HCT116 (cell line): ENCODE measurements around the gene FAM81A. TPM values are rescaled to one million over a fixed set of nuclear protein-coding genes. Genes with fewer than 3 reads are reported as not detected.

Experiments
- ATAC-seq: fragments of 200-7000 bp; cut with Tn5 transposase; 2 replicates; pipeline ENCODE4 v1.9.1; 2020; ENCODE audit warnings: mild to moderate bottlenecking, moderate library complexity
- BruUV-seq: library from RNA; stranded (reverse); fragments of 400-500 nt; replicated peaks from 2 replicates; lab custom pipeline; 2021; lab: Mats Ljungman, UMichigan
- CTCF ChIA-PET: fragments of 300-600 bp; sonication (Branson Sonifier 250); formaldehyde crosslinking; loops from one replicate; lab custom pipeline; 2021; ENCODE audit warnings: antibody characterized with exemption; lab: Charles Lee
- POLR2A ChIA-PET: fragments of 300-600, 350-600 bp; sonication (Branson Sonifier 250); formaldehyde crosslinking; loops from one replicate; lab custom pipeline; 2021; ENCODE audit warnings: antibody characterized with exemption; lab: Charles Lee
- RAD21 ChIA-PET, 2 experiments: fragments of 300-600 bp; sonication (Branson Sonifier 250); formaldehyde crosslinking; loops; one replicate each; lab custom pipeline; 2023; ENCODE audit warnings: low total read pairs in 2 of 2; ENCODE audit not compliant: uncharacterized antibody in 2 of 2, unreplicated experiment in 2 of 2, low non-redundant PET in 1 of 2; lab: Charles Lee
- DNase-seq: peaks from one replicate; pipeline ENCODE4 v3.0.0-alpha.2; 2010; ENCODE audit warnings: low read depth, low spot score
- H2AFZ ChIP-seq: fragments of 200-600 bp; shearing (Covaris generic), sonication (generic); 2 replicates; pipeline ENCODE4 v1.6.1; 2017; ENCODE audit warnings: low read depth, mixed run types, mixed read lengths, antibody characterized with exemption, low read length; ENCODE audit not compliant: poor library complexity, severe bottlenecking
- H3K27ac ChIP-seq: 2 replicates; pipeline ENCODE4 v1.5.1; 2012; ENCODE audit warnings: low read depth, low read length
- H3K27me3 ChIP-seq: fragments of 200-600 bp; sonication (generic); 2 replicates; pipeline ENCODE4 v1.6.1; 2016; ENCODE audit warnings: mixed run types, low read length, mixed read lengths; ENCODE audit not compliant: insufficient read depth
- H3K36me3 ChIP-seq, 2 experiments: fragments of 200-500 bp in 1 of 2; fragments of 200-600 bp in 1 of 2; sonication (Bioruptor generic) in 1 of 2; sonication (generic) in 1 of 2; 2 replicates each; pipeline versions ENCODE4 v1.5.1 to v1.6.1; 2014 to 2016; ENCODE audit warnings: low read length in 2 of 2, inconsistent platforms in 1 of 2, mixed read lengths in 1 of 2, mixed run types in 1 of 2; ENCODE audit not compliant: insufficient read depth in 2 of 2, control insufficient read depth in 1 of 2
- H3K4me1 ChIP-seq, 2 experiments: fragments of 200-600 bp in 1 of 2; sonication (generic) in 1 of 2; 2 replicates each; pipeline versions ENCODE4 v1.5.1 to v1.6.1; 2012 to 2017; ENCODE audit warnings: low read length in 2 of 2, inconsistent platforms in 1 of 2, mild to moderate bottlenecking in 1 of 2, mixed read lengths in 1 of 2, mixed run types in 1 of 2, moderate library complexity in 1 of 2; ENCODE audit not compliant: insufficient read depth in 2 of 2, control insufficient read depth in 1 of 2
- H3K4me2 ChIP-seq: fragments of 200-600 bp; sonication (generic); 2 replicates; pipeline ENCODE4 v1.6.1; 2017; ENCODE audit warnings: mixed run types, low read length, mixed read lengths
- H3K4me3 ChIP-seq, 2 experiments: fragments of 200-600 bp in 1 of 2; sonication (generic) in 1 of 2; replicated peaks in 1 of 2; 2 replicates each; pipeline ENCODE4 v1.5.1; 2011 to 2016; ENCODE audit warnings: low read length in 2 of 2, control low read depth in 1 of 2, low read depth in 1 of 2, mild to moderate bottlenecking in 1 of 2, mixed read lengths in 1 of 2, mixed run types in 1 of 2
- H3K79me2 ChIP-seq: fragments of 200-600 bp; sonication (generic); 2 replicates; pipeline ENCODE4 v1.6.1; 2017; ENCODE audit warnings: mild to moderate bottlenecking, mixed run types, low read length, moderate library complexity, mixed read lengths; ENCODE audit not compliant: insufficient read depth
- H3K9ac ChIP-seq: fragments of 200-600 bp; sonication (generic); 2 replicates; pipeline ENCODE4 v1.6.1; 2016; ENCODE audit warnings: low read length, mixed read lengths
- H3K9me2 ChIP-seq: fragments of 200-600 bp; sonication (generic), shearing (Covaris generic); 2 replicates; pipeline ENCODE4 v1.6.1; 2017; ENCODE audit warnings: mixed run types, mild to moderate bottlenecking, moderate library complexity; ENCODE audit not compliant: insufficient read depth
- H3K9me3 ChIP-seq, 2 experiments: fragments of 200-500 bp in 1 of 2; fragments of 200-600 bp in 1 of 2; sonication (Bioruptor generic) in 1 of 2; sonication (generic) in 1 of 2; 2 replicates each; pipeline ENCODE4 v1.6.1; 2014 to 2017; ENCODE audit warnings: low read length in 2 of 2, mixed read lengths in 2 of 2, inconsistent platforms in 1 of 2, low read depth in 1 of 2, mild to moderate bottlenecking in 1 of 2, mixed run types in 1 of 2, moderate library complexity in 1 of 2; ENCODE audit not compliant: control insufficient read depth in 1 of 2, insufficient read depth in 1 of 2
- H4K20me1 ChIP-seq: fragments of 200-600 bp; sonication (generic), shearing (Covaris generic); 2 replicates; pipeline ENCODE4 v1.6.1; 2017; ENCODE audit warnings: mixed run types, mild to moderate bottlenecking, moderate library complexity; ENCODE audit not compliant: insufficient read depth
- CEBPB ChIP-seq: IDR thresholded peaks from 2 replicates; pipeline ENCODE4 v1.6.1; 2012; ENCODE audit warnings: low read depth
- EGR1 ChIP-seq: IDR thresholded peaks from 2 replicates; pipeline ENCODE4 v1.6.1; 2012; ENCODE audit warnings: low read depth
- ELF1 ChIP-seq: IDR thresholded peaks from 2 replicates; pipeline ENCODE4 v1.6.1; 2012; ENCODE audit warnings: low read depth, borderline replicate concordance
- POLR2A ChIP-seq: IDR thresholded peaks from 2 replicates; pipeline ENCODE4 v1.7.0; 2011; ENCODE audit warnings: borderline replicate concordance; ENCODE audit not compliant: insufficient read depth, insufficient read length; ENCODE audit errors: extremely low read depth
- RAD21 ChIP-seq: IDR thresholded peaks from 2 replicates; pipeline ENCODE4 v1.6.1; 2012; ENCODE audit warnings: low read depth, mild to moderate bottlenecking
- SP1 ChIP-seq: IDR thresholded peaks from 2 replicates; pipeline ENCODE4 v1.6.1; 2012; ENCODE audit warnings: low read depth
- SRF ChIP-seq: IDR thresholded peaks from 2 replicates; pipeline ENCODE4 v1.6.1; 2012; ENCODE audit warnings: low read depth
- YY1 ChIP-seq: IDR thresholded peaks from 2 replicates; pipeline ENCODE4 v1.6.1; 2011; ENCODE audit warnings: low read length, low read depth, moderate library complexity, mild to moderate bottlenecking; ENCODE audit not compliant: insufficient replicate concordance; ENCODE audit errors: extremely low read depth
- ZFX ChIP-seq: fragments of 450-650 bp; IDR thresholded peaks from 2 replicates; pipeline ENCODE4 v1.6.1; 2017
- intact Hi-C: fragments of 100-400 bp; cut with micrococcal nuclease; formaldehyde crosslinking; loops from 2 replicates; pipeline ENCODE4 v1.10.0; 2022
- total RNA-seq: library from RNA; stranded (reverse); gene quantifications from one replicate; pipeline ENCODE4 v1.2.1, GENCODE V29; 2021; ENCODE audit not compliant: unreplicated experiment
- TF ChIP-seq, protein P1 (sequence below): IDR thresholded peaks from 2 replicates; pipeline ENCODE4 v1.6.1; 2012
- TF ChIP-seq, protein P2 (sequence below): IDR thresholded peaks from 2 replicates; pipeline ENCODE4 v1.6.1; 2012; ENCODE audit warnings: low read depth

FAM81A gene
- total RNA-seq, 1 experiment from 2014 or later, result 6.6 TPM

DNA sequence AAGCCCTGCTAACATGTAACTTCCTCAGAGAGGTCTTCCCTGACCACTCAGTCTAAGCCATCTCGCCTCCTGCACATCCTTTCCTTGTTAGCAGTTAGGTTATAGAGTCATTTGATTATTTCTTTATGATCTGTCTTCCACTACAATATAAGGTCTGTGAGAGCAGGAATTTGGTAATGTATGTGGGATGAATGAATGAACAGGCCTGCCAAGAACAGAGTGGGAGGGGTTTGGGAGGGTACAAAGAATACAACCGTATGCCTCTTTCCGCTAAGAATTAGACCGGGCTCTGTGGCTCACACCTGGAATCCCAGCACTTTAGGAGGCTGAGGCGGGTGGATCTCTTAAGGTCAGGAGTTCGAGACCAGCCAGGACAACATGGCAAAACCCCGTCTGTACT lies 32.9 kb upstream of the FAM81A start:
- TF ChIP-seq, protein P1, sequence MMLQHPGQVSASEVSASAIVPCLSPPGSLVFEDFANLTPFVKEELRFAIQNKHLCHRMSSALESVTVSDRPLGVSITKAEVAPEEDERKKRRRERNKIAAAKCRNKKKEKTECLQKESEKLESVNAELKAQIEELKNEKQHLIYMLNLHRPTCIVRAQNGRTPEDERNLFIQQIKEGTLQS, result no peak
- no peak for TF ChIP-seq CEBPB
- TF ChIP-seq ZFX, result no peak
- no peak for TF ChIP-seq SRF
- no peak for TF ChIP-seq POLR2A
- no peak for TF ChIP-seq ELF1
- no peak for TF ChIP-seq SP1
- intact Hi-C loops, result no loop called here

DNA sequence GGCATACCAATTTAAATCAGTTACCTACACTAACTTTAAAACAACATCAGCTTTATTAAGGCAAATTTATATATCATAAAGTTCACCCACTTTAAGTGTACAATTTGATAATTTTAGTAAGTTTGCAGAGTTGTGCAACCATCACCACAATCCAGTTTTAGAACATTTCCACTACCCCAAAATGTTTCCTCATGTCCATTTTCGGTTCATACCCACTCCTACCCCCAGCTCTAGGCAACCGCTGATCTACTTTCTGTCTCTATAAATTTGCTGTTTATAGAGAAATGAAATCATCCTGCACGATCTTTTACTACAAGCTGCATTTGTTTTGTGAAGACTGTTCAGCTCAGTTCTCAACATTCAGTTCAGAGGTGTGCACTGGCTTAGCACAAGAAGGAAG lies 31.5 kb upstream of the FAM81A start:
- no peak for ATAC-seq
- Histone ChIP-seq H3K36me3 (no peaks in the 10 kb centered on the region), H4K20me1 (no peaks in the 10 kb centered on the region), H3K9ac (no peak overlapping the region), H3K4me1 (peaks cover 0 to 8% of the 10 kb centered on the region in 2 experiments; a peak in 2 of 4 replicates), H3K9me3 (no peaks in the 10 kb centered on the region), H3K79me2 (no peaks in the 10 kb centered on the region)
- ChIA-PET RAD21 (interaction anchor here in 1 of 2 experiments (1.2 kb wide), 1 partner anchor 245 kb away, joined by 3 read pairs; no protein-coding TSS in a partner anchor), CTCF (no interaction called here)
- no TSS peak for BruUV-seq
- TF ChIP-seq, protein P2, sequence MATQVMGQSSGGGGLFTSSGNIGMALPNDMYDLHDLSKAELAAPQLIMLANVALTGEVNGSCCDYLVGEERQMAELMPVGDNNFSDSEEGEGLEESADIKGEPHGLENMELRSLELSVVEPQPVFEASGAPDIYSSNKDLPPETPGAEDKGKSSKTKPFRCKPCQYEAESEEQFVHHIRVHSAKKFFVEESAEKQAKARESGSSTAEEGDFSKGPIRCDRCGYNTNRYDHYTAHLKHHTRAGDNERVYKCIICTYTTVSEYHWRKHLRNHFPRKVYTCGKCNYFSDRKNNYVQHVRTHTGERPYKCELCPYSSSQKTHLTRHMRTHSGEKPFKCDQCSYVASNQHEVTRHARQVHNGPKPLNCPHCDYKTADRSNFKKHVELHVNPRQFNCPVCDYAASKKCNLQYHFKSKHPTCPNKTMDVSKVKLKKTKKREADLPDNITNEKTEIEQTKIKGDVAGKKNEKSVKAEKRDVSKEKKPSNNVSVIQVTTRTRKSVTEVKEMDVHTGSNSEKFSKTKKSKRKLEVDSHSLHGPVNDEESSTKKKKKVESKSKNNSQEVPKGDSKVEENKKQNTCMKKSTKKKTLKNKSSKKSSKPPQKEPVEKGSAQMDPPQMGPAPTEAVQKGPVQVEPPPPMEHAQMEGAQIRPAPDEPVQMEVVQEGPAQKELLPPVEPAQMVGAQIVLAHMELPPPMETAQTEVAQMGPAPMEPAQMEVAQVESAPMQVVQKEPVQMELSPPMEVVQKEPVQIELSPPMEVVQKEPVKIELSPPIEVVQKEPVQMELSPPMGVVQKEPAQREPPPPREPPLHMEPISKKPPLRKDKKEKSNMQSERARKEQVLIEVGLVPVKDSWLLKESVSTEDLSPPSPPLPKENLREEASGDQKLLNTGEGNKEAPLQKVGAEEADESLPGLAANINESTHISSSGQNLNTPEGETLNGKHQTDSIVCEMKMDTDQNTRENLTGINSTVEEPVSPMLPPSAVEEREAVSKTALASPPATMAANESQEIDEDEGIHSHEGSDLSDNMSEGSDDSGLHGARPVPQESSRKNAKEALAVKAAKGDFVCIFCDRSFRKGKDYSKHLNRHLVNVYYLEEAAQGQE, result no peak
- TF ChIP-seq SP1, result no peak
- TF ChIP-seq EGR1, result no peak
- no peak for TF ChIP-seq YY1
- TF ChIP-seq ZFX, result no peak
- TF ChIP-seq RAD21, result no peak
- TF ChIP-seq, all 23 proteins: peak for 0
- H3K27me3 ChIP-seq, result no peaks in the 10 kb centered on the region
- no peak for DNase-seq
- intact Hi-C loops, result no loop called here
- no peak overlapping the region for H3K4me3 ChIP-seq
- POLR2A ChIA-PET, result interaction anchor here (0.7 kb wide), 1 partner anchor 22 kb away, joined by 4 read pairs; no protein-coding TSS in a partner anchor
- no peak overlapping the region for H2AFZ ChIP-seq
- no peaks in the 10 kb centered on the region for H3K9me2 ChIP-seq
- H3K4me2 ChIP-seq, result no peak overlapping the region
- H3K27ac ChIP-seq, result no peak overlapping the region

More for the DNA sequence above, 32.9 kb upstream of the FAM81A start:
- BruUV-seq, result no TSS peak
- POLR2A ChIA-PET, result no interaction called here
- H3K79me2 ChIP-seq, result no peaks in the 10 kb centered on the region
- ATAC-seq (no peak), DNase-seq (no peak)
- CTCF ChIA-PET, result no interaction called here
- H3K4me3 ChIP-seq, result no peak overlapping the region
- H3K36me3 ChIP-seq, result no peaks in the 10 kb centered on the region
- no peak overlapping the region for H2AFZ ChIP-seq
- RAD21 ChIA-PET, result no interaction called here
- no peaks in the 10 kb centered on the region for H4K20me1 ChIP-seq
- no peak overlapping the region for H3K27ac ChIP-seq
- no peak overlapping the region for H3K4me2 ChIP-seq
- H3K9me3 ChIP-seq, result no peaks in the 10 kb centered on the region
- H3K9ac ChIP-seq, result no peak overlapping the region
- no peaks in the 10 kb centered on the region for H3K27me3 ChIP-seq
- no peaks in the 10 kb centered on the region for H3K9me2 ChIP-seq
- H3K4me1 ChIP-seq, result peaks cover 0 to 1% of the 10 kb centered on the region in 2 experiments; a peak in 1 of 4 replicates
